ENCODE measurements around the gene HNRNPA3. TPM values are rescaled to one million over a fixed set of nuclear protein-coding genes. Genes with fewer than 3 reads are reported as not detected.

Gene HNRNPA3
- polyA plus RNA-seq, 3 donors, result 739 to 769 (median 759) TPM

- no peak for DNase-seq (ENCODE audit: low read depth in 3 of 3, low spot score in 2 of 3)
Observed at GRCh38 chr2:177268187-177268871, 55.7 kb downstream of the HNRNPA3 start.

DNA sequence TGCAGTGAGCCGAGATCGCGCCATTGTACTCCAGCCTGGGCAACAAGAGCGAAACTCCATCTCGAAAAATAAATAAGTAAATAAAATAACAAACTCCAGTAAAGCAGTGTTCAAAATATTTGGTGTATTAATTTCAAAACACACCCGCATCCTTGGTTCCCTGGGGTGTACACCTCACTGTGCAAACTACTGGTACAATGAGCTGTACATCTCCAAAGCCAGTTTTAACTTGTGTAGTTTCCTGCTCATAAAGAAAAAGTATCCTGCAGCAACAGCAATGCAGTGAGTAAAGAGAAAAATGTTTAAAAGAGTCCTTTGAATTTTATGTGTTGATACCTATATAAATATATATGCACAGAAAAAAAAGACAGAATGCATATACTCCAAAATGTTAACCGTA is 56.3 kb downstream of the HNRNPA3 start:
- DNase-seq (ENCODE audit: low read depth in 3 of 3, low spot score in 2 of 3), result no peak

DNA sequence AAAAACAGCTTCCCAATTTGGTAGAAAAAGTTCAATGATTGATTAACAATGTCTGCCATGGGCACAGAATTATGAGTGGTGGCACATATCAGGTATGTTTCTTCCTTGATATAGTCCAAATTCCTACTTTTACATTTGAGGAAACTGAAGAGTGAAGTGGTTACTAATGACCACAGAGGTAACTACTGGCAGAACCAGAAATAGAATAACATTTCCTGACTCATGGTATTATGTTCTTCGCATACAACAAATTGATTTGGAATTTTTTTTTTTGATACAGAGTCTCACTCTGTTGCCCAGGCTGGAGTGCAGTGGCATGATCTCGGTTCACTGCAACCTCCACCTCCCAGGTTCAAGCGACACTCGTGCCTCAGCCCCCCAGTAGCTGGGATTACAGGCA is 57.9 kb downstream of the HNRNPA3 start:
- no peak for DNase-seq (ENCODE audit: low read depth in 3 of 3, low spot score in 2 of 3)

- no peak for DNase-seq (ENCODE audit: low read depth in 3 of 3, low spot score in 2 of 3)
Observed at GRCh38 chr2:177271981-177272666, 59.5 kb downstream of the HNRNPA3 start.

GRCh38 chr2:177272765-177273164 is 60.2 kb downstream of the HNRNPA3 start:
- no peak for DNase-seq (ENCODE audit: low read depth in 3 of 3, low spot score in 2 of 3)

- DNase-seq (ENCODE audit: low read depth in 3 of 3, low spot score in 2 of 3), result no peak
Observed at GRCh38 chr2:177273408-177273807, 60.8 kb downstream of the HNRNPA3 start.

Other genes starting within 250 kb of the HNRNPA3 start
- 100 to 1,000 TPM; 158 to 188 (median 168) TPM for gene NFE2L2, start 51.9 kb downstream of the HNRNPA3 start, polyA plus RNA-seq (ENCODE audit: insufficient read length in 3 of 3)
- 10 to 100 TPM; 47.4 to 52.8 (median 51.4) TPM for gene AGPS, start 180.0 kb downstream of the HNRNPA3 start, polyA plus RNA-seq (ENCODE audit: insufficient read length in 3 of 3)